Measurements from ENCODE around the gene SLC22A3. TPM values are rescaled to one million over a fixed set of nuclear protein-coding genes. Genes with fewer than 3 reads are reported as not detected.
A peak's percentile ranks its signal among the peaks of the same experiment; 100 is the strongest.
"Not testable (repeated sequence)": the region's sequence is repeated elsewhere in the genome, so short reads cannot be mapped to it uniquely, and the experiment has no call there.

SLC22A3 gene
- polyA plus RNA-seq, 4 donors, result 4.3 to 5.9 (median 5.0) TPM

GRCh38 chr6:160435935-160436334 is 87.8 kb downstream of the SLC22A3 start:
- no peak for DNase-seq (ENCODE audit: low read depth in 4 of 4, low spot score in 3 of 4)

- no peak for DNase-seq (ENCODE audit: low read depth in 4 of 4, low spot score in 3 of 4)
These were observed 89.0 kb downstream of the SLC22A3 start for GRCh38 chr6:160437154-160437553.

- DNase-seq (ENCODE audit: low read depth in 4 of 4, low spot score in 3 of 4), result no peak
These were observed 89.6 kb downstream of the SLC22A3 start for GRCh38 chr6:160437775-160438174.

DNA sequence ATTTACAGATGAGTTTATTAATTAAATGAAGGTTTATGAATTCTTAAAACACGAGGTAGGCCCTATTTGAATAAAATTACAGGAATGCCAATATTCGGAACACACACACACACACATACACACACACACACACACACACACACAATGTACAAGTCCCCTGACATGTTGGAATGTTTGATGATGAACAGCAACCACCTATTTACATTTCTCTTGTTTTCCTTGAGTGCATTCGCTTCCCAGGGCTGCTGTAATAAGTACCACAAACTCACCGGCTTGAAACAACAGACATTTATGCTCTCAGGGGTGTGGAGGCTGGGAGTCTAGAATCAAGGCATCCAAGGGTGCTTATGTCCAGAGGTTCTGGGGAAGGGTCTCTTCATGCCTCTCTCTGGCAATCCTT is 90.3 kb downstream of the SLC22A3 start:
- no peak for DNase-seq (ENCODE audit: low read depth in 4 of 4, low spot score in 3 of 4)

- DNase-seq (ENCODE audit: low read depth in 4 of 4, low spot score in 3 of 4), result no peak
These were observed 91.6 kb downstream of the SLC22A3 start for GRCh38 chr6:160439751-160440150.

DNA sequence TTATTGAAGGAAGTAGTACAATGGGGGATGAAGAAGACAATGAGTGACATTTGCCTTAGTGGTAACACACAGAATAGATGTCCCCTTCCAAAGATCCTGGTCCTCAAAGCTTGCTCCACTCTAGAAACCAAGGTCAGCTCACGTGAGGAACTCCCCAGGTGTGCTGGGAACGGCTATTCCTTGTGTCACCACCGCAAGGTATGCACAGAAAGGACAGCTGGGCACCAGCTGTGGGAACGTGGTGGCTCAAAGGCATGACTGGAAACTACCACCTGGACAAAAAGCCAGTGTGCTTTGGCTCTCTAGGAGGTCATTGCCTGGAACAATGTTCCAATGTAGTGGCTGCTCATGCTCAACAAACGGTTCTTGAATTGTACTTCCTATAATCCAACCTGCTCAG is 94.0 kb downstream of the SLC22A3 start:
- no peak for DNase-seq (ENCODE audit: low read depth in 4 of 4, low spot score in 3 of 4)

DNA sequence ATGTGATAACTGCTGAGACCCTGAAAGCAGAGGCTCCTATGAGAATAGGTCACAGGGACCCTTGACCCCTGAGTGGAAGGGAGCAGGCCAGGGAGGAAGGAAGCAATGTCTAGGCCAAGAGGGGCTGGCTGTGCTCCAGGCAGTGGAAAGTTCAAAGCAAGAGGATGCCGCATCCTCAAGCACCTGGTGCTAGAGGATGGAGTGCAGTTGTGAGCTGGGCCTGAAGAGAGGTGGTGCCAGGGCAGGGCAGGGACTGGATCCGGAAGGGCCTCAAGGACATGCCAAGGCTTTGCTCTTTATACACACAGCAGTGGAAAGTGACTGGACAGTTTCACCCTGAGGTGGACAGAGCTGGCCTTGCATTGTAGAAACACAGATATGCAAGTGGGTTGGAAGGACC is 97.0 kb downstream of the SLC22A3 start:
- DNase-seq (ENCODE audit: low read depth in 4 of 4, low spot score in 3 of 4), result no peak

DNA sequence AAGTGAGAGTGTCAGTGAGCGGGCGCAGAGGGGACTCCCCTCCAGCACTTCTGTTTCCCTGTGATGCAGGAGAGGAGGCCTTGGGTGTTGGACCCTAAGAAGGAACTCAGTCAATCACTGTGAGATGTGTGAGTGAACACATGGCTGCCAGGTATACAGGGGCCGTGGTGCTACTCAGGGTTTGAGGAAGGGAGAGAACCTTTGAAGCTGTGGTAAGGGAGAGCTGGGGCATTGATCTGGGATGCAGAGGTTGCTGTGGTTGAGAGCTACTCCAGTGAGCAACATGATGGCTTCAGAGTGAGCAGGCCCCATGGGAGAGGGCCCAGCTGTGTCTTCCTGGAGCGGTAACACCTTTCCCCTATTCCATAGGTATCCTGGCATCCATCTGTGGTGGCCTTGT is 99.2 kb downstream of the SLC22A3 start:
- DNase-seq (ENCODE audit: low read depth in 4 of 4, low spot score in 3 of 4), result no peak

GRCh38 chr6:160449787-160450186 is 101.6 kb downstream of the SLC22A3 start:
- DNase-seq (ENCODE audit: low read depth in 4 of 4, low spot score in 3 of 4), result not testable (repeated sequence)

DNA sequence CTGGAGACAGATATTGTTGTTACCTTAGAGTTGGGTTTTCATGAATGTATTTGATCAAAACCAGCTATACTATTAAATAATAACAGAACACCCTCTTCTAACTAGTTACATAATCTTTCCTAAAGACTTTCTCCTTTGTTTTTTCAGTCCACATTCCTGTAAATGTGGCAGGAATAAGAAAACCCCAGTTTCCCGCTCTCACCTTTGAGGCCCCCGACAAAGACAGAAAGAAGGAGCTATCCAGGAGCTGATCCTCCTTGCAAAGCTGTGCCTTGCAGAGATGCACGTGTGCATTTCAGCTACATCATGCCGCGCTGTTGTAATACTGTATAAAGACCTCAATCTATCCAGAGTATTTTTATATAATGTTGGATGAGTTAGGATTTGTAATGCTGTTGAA is 102.7 kb downstream of the SLC22A3 start:
- DNase-seq (ENCODE audit: low read depth in 4 of 4, low spot score in 3 of 4), result no peak

- no peak for DNase-seq (ENCODE audit: low read depth in 4 of 4, low spot score in 3 of 4)
These were observed 106.1 kb downstream of the SLC22A3 start for GRCh38 chr6:160454303-160454702.

GRCh38 chr6:160455081-160455480 is 106.9 kb downstream of the SLC22A3 start:
- DNase-seq (ENCODE audit: low read depth in 4 of 4, low spot score in 3 of 4), result no peak

- DNase-seq (ENCODE audit: low read depth in 4 of 4, low spot score in 3 of 4), result peak; percentile 36 to 61 (median 44)
These were observed 107.5 kb downstream of the SLC22A3 start for GRCh38 chr6:160455541-160456213.

DNA sequence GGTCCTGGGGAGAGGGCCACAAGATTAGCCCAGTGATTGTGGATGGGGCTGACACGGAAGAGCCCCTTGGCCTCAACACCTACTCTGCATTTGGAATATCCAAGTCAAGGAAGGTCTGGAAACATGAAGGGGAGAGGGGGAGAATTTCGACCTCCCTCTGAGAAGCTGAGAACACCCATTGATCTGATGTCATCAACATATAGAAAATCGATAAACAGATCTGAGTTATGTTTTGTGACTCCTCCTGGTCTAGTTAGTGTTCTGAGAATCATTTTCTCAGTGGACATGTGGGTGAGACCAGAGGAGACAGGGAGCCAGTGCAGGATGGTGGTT is 108.0 kb downstream of the SLC22A3 start:
- DNase-seq (ENCODE audit: low read depth in 4 of 4, low spot score in 3 of 4), result no peak

GRCh38 chr6:160457823-160458222 is 109.6 kb downstream of the SLC22A3 start:
- no peak for DNase-seq (ENCODE audit: low read depth in 4 of 4, low spot score in 3 of 4)

DNA sequence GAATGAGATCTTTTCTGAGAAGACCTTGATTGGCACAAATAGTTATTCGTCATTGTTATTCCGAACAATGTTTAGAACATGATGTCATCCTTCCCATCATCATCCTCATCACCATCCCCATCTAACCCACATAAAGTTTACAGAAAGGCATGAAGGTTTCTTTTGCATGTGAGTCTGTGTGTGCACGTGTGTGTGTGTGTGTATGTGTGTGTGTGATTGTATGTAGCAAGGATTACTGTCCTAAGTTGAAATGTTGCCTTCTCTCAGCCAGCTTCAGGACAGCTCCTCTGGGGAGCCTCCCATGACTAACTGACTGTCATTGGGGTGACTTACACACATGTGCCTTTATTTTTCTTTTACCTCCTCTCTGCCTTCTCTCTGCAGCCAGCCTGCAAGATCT is 113.5 kb downstream of the SLC22A3 start:
- no peak for DNase-seq (ENCODE audit: low read depth in 4 of 4, low spot score in 3 of 4)

- no peak for DNase-seq (ENCODE audit: low read depth in 4 of 4, low spot score in 3 of 4)
These were observed 113.9 kb downstream of the SLC22A3 start for GRCh38 chr6:160462116-160462515.

- DNase-seq (ENCODE audit: low read depth in 4 of 4, low spot score in 3 of 4), result no peak
These were observed 114.5 kb downstream of the SLC22A3 start for GRCh38 chr6:160462551-160463109.

DNA sequence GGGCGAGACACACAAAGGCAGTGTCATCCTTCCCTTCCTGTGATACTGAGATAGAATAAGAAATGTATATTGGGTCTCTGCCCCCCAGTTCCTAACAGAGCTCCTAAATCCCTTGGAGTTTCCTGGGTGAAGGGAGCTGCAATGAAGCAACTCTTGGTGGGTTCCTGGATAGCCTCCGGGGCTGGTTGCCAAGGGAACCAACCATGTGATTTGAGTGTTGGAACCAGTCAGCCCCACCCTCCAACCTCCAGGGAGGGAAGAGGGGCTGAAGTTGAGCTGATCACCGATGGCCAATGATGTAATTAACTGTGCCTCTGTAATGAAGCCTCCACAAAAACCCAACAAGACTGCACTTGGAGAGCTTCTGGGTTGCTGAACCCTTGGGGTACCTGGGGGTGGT is 116.6 kb downstream of the SLC22A3 start:
- DNase-seq (ENCODE audit: low read depth in 4 of 4, low spot score in 3 of 4), result no peak

DNA sequence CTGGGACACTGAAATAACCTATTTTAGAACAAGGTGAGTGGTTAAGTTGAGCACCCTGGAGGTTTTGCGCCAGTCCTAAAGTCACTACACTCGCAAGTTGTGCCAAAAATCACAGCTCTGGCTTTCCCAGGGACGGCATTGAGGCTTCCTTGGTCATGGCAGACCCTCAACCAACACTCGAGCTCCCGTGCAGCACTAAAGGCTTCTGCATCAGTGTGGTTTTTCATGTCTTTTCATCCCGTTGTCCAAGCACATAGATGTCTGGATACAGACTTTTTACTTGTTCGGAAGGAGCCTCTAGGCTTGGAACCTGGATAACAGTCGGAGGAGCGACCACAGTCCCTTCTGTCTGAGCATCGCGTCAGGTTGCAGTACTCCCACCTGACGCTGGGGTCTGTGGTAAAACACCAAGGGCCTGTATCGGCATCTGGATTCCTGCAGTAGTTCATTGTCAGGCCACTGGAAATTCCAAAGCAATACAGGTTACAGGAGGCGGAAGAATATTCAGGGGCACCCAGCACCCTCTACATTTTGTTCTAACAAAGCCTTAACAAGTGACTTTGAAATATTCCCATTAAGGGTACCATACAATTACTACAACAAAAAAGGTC is 119.2 kb downstream of the SLC22A3 start:
- not testable (repeated sequence) for DNase-seq (ENCODE audit: low read depth in 4 of 4, low spot score in 3 of 4)

DNA sequence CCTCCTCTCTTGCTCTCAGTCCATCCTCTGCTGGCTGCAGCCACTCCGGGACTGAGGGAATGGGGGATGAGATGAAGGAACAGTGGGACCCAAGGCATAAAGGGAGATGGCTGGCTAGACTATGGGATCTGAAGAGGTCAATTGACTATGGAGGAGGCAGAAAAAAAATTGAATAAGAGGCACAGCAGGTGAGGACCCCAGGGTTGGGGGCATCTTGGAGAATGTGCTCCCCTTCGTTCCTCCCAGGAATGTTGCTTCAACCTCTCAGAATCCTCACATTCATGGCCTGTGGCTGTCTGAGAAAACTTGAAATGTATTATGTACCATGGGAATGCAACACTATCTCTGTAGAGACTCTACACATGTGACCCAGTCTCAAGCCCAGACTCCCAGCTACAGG is 121.0 kb downstream of the SLC22A3 start:
- DNase-seq (ENCODE audit: low read depth in 4 of 4, low spot score in 3 of 4), result no peak

- DNase-seq (ENCODE audit: low read depth in 4 of 4, low spot score in 3 of 4), result not testable (repeated sequence)
These were observed 127.9 kb downstream of the SLC22A3 start for GRCh38 chr6:160476056-160476455.

Measured in right renal pelvis (tissue), 4 donors.